Measurements from ENCODE around the gene CARD8. TPM values are rescaled to one million over a fixed set of nuclear protein-coding genes. Genes with fewer than 3 reads are reported as not detected.
A peak's percentile ranks its signal among the peaks of the same experiment; 100 is the strongest.
"Not testable (repeated sequence)": the region's sequence is repeated elsewhere in the genome, so short reads cannot be mapped to it uniquely, and the experiment has no call there.

Gene CARD8
- total RNA-seq, 1 experiment from 2014 or later: 17.7 TPM

DNA sequence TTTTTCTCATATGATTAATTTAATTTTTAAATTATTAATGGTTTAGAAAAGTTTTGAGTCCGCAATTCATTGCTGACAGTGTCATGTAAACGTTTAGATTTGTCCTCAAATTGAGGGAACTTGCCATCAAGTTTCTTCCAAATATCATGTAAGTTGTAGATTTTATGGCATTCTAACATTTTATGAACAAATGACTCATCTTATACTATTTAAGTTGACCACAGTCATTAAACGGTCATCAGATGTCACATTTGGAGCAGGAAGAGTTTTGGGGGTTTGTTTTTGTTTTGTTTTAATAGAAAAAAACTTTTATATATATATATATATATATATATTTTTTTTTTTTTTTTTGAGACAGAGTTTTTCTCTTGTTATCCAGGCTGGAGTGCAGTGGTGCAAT is 18.5 kb upstream of the CARD8 start:
- no peaks in the 10 kb centered on the region for H3K36me3 ChIP-seq (ENCODE audit: control insufficient read depth, insufficient read depth, low read length)
- no peaks in the 10 kb centered on the region for H3K27me3 ChIP-seq (replicated peaks; ENCODE audit: control insufficient read depth, insufficient read depth, low read length)
- TF ChIP-seq, protein P1, sequence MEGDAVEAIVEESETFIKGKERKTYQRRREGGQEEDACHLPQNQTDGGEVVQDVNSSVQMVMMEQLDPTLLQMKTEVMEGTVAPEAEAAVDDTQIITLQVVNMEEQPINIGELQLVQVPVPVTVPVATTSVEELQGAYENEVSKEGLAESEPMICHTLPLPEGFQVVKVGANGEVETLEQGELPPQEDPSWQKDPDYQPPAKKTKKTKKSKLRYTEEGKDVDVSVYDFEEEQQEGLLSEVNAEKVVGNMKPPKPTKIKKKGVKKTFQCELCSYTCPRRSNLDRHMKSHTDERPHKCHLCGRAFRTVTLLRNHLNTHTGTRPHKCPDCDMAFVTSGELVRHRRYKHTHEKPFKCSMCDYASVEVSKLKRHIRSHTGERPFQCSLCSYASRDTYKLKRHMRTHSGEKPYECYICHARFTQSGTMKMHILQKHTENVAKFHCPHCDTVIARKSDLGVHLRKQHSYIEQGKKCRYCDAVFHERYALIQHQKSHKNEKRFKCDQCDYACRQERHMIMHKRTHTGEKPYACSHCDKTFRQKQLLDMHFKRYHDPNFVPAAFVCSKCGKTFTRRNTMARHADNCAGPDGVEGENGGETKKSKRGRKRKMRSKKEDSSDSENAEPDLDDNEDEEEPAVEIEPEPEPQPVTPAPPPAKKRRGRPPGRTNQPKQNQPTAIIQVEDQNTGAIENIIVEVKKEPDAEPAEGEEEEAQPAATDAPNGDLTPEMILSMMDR (IDR thresholded peaks at IDR 0.05; ENCODE audit: insufficient read depth in 1 of 2, low read depth in 1 of 2, low read length in 1 of 2, severe bottlenecking in 1 of 2, unreplicated experiment in 1 of 2): no peak
- ChIA-PET POLR2A (interaction anchor here (0.6 kb wide), 1 partner anchor 18 kb away, joined by 3 read pairs; the partner anchor contains the start of gene CARD8), CTCF (no interaction called here)
- Mint-ChIP-seq H3K4me1 (ENCODE audit: low read depth, unreplicated experiment) (peaks cover 19% of the 10 kb centered on the region), H3K9me3 (ENCODE audit: unreplicated experiment) (no peaks in the 10 kb centered on the region), H3K36me3 (ENCODE audit: insufficient read depth, unreplicated experiment) (peaks cover 24% of the 10 kb centered on the region), H3K4me3 (ENCODE audit: unreplicated experiment) (no peak overlapping the region), H3K27me3 (ENCODE audit: insufficient read depth, unreplicated experiment) (no peaks in the 10 kb centered on the region), H3K27ac (ENCODE audit: unreplicated experiment) (no peak overlapping the region)
- H3K4me3 ChIP-seq (ENCODE audit: low read depth, low read length): no peak overlapping the region
- BruUV-seq (replicated peaks): no TSS peak
- DNase-seq: no peak
- intact Hi-C loops (cut with micrococcal nuclease; ENCODE audit: unreplicated experiment): no loop called here
- H3K4me1 ChIP-seq: peaks cover 9% of the 10 kb centered on the region
- H3K9me3 ChIP-seq: peaks cover 5% of the 10 kb centered on the region

DNA sequence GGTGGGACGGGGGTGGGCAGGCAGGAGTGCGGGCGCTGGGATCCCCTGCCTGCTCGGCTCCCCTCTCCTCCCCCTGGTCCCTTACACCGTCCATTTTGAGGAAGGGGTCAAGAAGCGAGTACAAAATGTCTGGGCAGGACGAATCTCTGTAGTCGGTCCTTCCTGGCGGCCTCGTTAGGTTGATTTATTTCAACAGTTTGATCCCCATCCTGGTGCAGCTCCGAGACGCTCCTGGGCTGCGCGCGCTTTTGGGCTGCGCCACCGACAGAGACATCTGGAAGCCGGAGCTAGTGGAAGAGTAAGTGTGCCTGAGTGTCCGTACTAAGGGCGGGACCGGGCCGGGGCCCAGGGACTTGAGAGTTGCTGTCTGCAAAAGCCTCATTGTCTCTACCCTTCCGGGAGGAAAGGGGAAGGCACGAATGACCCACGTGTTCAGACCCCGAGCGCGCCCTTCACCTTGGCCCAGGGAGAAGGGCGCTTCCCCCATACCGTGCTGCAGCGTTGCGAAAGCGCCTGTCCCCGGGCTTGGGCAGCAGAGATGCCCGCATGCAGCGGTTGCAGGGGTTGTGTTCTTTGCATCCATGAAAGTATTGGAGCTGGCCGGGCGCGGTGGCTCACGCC is 15.9 kb upstream of the CARD8 start:
- intact Hi-C loops (cut with micrococcal nuclease; ENCODE audit: unreplicated experiment): loop anchor here (1.0 kb wide), 2 partner anchors 20 to 62 kb away; no protein-coding TSS in a partner anchor
- no peaks in the 10 kb centered on the region for H3K36me3 ChIP-seq (ENCODE audit: control insufficient read depth, insufficient read depth, low read length)
- no peaks in the 10 kb centered on the region for H3K27me3 ChIP-seq (replicated peaks; ENCODE audit: control insufficient read depth, insufficient read depth, low read length)
- Mint-ChIP-seq H3K27me3 (ENCODE audit: insufficient read depth, unreplicated experiment) (no peaks in the 10 kb centered on the region), H3K36me3 (ENCODE audit: insufficient read depth, unreplicated experiment) (peaks cover 23% of the 10 kb centered on the region), H3K9me3 (ENCODE audit: unreplicated experiment) (peaks cover 9% of the 10 kb centered on the region), H3K4me1 (ENCODE audit: low read depth, unreplicated experiment) (peaks cover 25% of the 10 kb centered on the region), H3K4me3 (ENCODE audit: unreplicated experiment) (peak overlapping the region; percentile 78), H3K27ac (ENCODE audit: unreplicated experiment) (peak overlapping the region; percentile 86)
- CTCF ChIA-PET: interaction anchor here (0.6 to 2.3 kb wide), 15 partner anchors 13 to 317 kb away, joined by 3 to 16 read pairs (median 4); a partner anchor contains a TSS
- TF ChIP-seq, protein P1 (IDR thresholded peaks at IDR 0.05; ENCODE audit: insufficient read depth in 1 of 2, low read depth in 1 of 2, low read length in 1 of 2, severe bottlenecking in 1 of 2, unreplicated experiment in 1 of 2): no peak
- peaks cover 9% of the 10 kb centered on the region for H3K9me3 ChIP-seq
- peak; percentile 61 to 67 for DNase-seq
- peak overlapping the region; percentile 66 for H3K4me3 ChIP-seq (ENCODE audit: low read depth, low read length)
- peaks cover 9% of the 10 kb centered on the region for H3K4me1 ChIP-seq
- TSS peak; percentile 63 for BruUV-seq (replicated peaks)
- POLR2A ChIA-PET: interaction anchor here (0.6 to 1.4 kb wide), 6 partner anchors 17 to 303 kb away, joined by 3 to 13 read pairs (median 4); no protein-coding TSS in a partner anchor

DNA sequence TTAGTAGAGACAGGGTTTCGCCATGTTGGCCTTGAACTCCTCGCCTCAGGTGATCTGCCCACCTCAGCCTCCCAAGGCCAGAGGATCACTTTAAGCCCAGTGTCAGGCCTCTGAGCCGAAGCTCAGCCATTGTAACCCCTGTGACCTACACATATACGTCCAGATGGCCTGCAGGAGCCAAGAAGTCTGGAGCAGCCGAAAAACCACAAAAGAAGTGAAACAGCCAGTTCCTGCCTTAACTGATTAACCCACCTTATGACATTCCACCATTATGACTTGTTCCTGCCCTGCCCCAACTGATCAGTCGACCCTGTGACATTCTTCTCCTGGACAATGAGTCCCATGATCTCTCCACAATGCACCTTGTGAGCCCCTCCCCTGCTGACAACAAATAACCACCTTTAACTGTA is 13.9 kb upstream of the CARD8 start:
- intact Hi-C loops (cut with micrococcal nuclease; ENCODE audit: unreplicated experiment): loop anchor here (10.0 kb wide), 1 partner anchor 45 kb away; no protein-coding TSS in a partner anchor
- H3K9me3 Mint-ChIP-seq (ENCODE audit: unreplicated experiment); H3K27me3 ChIP-seq (replicated peaks; ENCODE audit: control insufficient read depth, insufficient read depth, low read length); POLR2A ChIA-PET; H3K4me1 ChIP-seq; H3K4me3 ChIP-seq (ENCODE audit: low read depth, low read length); H3K36me3 ChIP-seq (ENCODE audit: control insufficient read depth, insufficient read depth, low read length); BruUV-seq (replicated peaks); H3K27me3 Mint-ChIP-seq (ENCODE audit: insufficient read depth, unreplicated experiment); H3K9me3 ChIP-seq: not testable (repeated sequence)
- H3K36me3 Mint-ChIP-seq (ENCODE audit: insufficient read depth, unreplicated experiment): peaks cover 23% of the 10 kb centered on the region
- H3K4me3 Mint-ChIP-seq (ENCODE audit: unreplicated experiment): peak overlapping the region; percentile 78
- H3K27ac Mint-ChIP-seq (ENCODE audit: unreplicated experiment): peak overlapping the region; percentile 86
- CTCF ChIA-PET: interaction anchor here (0.6 to 1.1 kb wide), 2 partner anchors 34 to 94 kb away, joined by 3 to 4 read pairs; partner anchors contain the start of gene TMEM143
- peaks cover 25% of the 10 kb centered on the region for H3K4me1 Mint-ChIP-seq (ENCODE audit: low read depth, unreplicated experiment)
- DNase-seq: peak; percentile 33 to 61

Data from Caco-2 (cell line).